Activated T-cell treated with anti-CD3 and anti-CD28 coated beads for 48 hours (primary cell): Measurements from ENCODE around the gene GALNT11.

ENCODE experiments used
- DNase-seq: peaks from one replicate; pipeline ENCODE4 v3.0.0-alpha.2; 2020; ENCODE audit warnings: low read depth

GALNT11 gene

DNA sequence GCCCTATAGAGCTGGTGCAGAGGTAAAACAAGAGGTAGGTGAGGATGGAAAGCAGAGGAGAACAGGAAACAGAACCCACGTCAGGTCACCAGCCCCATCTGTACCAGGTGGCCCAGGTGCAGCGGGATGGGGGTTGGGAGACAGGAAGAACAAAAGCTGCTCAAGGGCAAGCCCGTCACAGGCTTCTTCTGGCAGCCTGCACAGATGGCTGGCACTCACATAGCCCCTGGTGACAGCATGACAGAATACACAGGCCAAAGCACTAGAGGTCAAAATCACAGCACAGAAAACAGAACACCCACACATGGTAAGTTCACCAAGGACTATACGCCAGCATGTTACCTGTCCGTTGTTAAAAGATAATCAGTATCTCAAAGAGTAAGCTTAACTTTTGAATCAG, 126.8 kb downstream of the GALNT11 start:
- no peak for DNase-seq

DNA sequence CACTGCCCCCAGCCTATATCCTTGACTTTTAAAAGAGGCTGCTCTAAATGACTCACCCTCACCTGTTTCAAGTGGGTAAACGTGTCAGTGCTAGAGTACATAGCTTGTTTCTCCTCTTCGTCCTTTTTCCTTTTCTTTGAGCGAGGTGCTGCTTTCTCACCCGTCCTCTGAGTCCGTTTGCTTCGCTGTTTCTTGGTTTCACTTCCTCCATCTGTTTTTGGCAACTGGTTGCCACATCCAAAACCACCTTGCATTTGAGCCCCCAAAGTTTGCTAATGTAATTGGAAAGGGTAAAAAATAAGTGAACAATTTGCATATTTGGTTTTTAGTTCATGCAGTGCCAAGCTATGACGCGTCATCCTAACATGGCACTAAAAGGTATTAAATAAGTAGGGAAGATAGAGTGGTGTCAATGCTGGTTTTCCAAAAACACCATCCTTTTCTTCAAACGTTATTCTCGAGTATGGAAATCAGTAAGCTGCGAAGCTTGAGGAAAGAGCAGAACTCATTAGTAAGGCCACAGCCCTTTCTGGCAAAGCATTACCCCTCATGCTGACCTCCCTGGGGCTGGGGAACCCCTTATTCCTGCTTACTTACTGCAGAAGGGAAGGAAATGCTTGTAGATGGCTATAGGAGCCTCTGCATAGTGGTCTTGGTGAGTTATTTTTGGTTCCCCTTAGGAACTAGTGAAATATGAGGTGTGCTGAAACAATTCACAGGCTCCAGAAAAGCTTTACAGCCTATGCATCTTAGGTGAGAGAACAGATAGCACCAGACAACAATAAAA, 133.5 kb downstream of the GALNT11 start:
- DNase-seq = no peak

DNA sequence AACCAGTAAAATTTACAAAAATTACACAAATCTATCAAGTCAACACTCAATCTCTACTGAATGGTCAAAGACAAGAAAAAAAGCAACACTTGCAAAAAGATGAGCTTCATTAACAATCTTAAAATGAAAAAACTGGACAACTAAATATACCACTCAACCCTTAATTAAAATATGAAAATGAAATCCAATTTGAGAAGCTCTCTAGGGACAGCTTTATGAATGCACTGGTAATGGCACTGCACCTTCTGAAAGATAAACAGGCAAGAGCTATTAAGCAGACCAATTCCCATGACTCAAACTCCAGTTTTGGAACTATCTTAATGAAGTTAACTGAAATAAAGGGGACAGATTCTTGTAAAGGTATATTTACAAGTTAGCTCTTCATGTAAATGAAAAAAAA, 135.7 kb downstream of the GALNT11 start:
- DNase-seq = no peak

DNA sequence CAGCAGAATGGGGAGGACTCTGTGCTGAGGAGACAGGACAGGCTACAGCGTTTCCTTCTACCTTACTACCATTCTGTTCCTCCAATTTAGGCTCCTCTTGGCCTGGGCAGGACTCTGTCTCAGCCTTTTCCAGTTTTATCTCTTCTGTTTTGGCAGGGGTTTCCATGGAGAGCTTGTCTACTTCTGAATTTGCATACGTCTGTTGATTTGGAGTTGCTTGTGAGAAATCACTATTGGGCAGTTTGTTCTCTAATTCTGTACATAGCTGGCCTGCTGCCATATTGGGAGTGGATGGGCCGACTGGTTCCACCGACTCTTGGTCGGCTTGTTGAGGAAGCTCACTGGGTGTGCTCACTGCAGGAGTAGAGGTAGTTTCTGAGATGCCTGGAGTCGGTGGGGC, 136.8 kb downstream of the GALNT11 start:
- no peak for DNase-seq
